Right forelimb (tissue), 1 donor: ENCODE results near the gene HYAL3.
"Not testable (repeated sequence)": the region's sequence is repeated elsewhere in the genome, so short reads cannot be mapped to it uniquely, and the experiment has no call there.

Source experiments
- DNase-seq: peaks from one replicate; pipeline ENCODE4 v3.0.0-alpha.2; 2018

Gene HYAL3

DNA sequence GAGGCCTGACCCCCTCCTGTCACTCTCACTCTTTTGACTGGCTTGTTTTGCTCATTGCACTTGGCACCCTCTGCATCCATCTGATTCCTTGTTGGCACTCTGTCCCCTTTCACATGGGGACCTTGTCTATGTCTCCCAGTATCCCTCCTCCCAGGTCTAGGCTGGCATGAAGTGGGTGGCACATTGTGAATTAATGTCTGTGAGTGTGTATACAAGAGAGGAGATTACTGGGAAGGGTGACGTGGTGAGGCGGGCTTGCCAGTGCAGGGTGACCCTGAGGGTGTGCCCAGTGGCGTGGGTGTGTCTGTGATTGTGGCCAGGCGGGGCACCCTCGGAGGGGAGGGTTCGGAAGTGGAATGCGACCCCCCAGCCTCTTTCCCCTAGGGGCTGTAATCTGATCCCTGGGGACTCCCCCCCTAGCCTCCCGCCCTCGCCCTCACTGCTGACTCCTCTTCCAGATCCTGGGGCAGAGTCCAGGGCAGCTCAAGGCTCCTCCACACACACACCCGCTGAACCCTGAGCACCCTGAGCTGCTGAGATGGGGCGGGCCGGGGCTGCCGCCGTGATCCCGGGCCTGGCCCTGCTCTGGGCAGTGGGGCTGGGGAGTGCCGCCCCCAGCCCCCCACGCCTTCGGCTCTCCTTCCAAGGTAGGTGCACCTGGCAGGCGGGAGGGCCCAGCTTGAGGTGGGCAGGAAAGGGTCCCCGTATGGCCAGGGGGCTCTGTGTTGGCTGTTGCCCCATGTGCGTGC is 30.3 kb downstream of the HYAL3 start, which contains the start of gene SEMA3B:
Gene SEMA3B (plus strand): TSS at position 445 of the 749 bp plus-strand sequence. CDS start 94 bp downstream, at position 539.
- peak; percentile 71 for DNase-seq

GRCh38 chr3:50268276-50268675 is 30.9 kb downstream of the HYAL3 start:
- no peak for DNase-seq

GRCh38 chr3:50267280-50267913 is 31.8 kb downstream of the HYAL3 start:
- DNase-seq, result peak; percentile 84

- DNase-seq, result no peak
Measured at GRCh38 chr3:50266836-50267235, 32.4 kb downstream of the HYAL3 start.

GRCh38 chr3:50266017-50266416 is 33.2 kb downstream of the HYAL3 start:
- no peak for DNase-seq

DNA sequence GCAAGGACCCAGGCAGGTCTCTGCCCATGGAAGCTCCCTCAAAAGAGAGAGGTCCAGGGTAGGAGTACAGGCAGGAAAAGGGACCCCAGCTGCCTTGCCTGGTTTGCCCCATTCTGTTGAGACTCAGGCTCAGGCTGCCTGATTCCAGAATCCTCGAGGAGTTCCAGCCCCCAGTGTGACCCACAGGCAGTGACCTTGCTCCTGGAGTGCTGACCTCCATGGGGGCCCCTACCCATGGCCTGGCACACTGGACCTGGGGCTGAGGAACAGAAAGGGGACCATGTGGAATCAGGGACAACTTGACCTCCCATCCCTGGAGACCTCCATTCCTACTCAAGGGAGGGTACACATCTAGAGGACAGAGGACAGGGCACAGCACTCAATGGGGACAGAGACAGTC is 33.6 kb downstream of the HYAL3 start:
- no peak for DNase-seq

GRCh38 chr3:50264964-50265485 is 34.2 kb downstream of the HYAL3 start:
- DNase-seq, result no peak

DNA sequence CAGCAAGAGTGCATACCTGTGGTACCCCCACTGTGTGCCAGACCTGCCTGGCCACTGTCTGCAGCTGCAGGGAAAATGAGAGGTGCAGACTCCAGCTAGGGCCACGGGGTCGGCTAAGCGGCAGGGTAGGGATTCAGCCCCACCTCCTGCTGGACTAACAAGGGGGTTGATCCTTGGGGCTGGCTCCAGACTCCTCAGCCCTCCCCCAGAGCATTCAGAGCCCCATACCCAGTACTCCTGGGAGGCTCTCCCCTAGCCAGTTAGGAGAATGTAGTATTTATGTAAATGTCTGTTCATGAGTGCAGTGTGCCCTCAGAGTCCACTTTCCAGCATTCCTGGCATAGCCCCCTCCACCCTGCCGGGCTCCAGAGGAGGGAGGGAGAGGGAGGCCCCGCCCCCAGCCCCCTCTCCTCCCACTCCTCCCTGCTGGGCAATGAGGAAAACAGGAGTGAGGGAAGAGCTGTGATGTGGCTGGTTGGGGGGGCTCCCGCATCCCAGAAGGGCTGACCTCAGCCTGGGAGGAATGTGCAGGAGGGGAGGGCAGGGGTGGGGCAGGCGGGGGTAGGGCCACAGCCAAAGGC is 34.7 kb downstream of the HYAL3 start:
- DNase-seq, result peak; percentile 93

- no peak for DNase-seq
Measured at GRCh38 chr3:50263478-50264382, 35.5 kb downstream of the HYAL3 start.

- no peak for DNase-seq
Measured at GRCh38 chr3:50262778-50263177, 36.4 kb downstream of the HYAL3 start.

DNA sequence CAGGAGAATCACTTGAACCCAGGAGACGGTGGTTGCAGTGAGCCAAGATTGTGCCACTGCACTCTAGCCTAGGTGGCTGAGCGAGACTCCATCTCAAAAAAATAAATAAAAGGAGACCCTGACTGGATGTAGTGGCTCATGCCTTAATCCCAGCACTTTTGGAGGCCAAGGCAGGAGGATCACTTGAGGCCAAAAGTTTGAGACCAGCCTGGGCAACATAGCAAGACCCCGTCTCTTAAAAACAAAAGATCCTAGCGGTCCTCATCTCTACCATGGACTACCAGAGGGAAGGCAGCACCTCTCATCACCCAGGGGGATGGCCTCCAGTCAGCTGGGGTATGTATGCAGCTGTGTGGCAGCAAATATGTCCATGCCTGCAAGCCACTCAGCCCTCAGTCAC is 37.0 kb downstream of the HYAL3 start:
- not testable (repeated sequence) for DNase-seq

DNA sequence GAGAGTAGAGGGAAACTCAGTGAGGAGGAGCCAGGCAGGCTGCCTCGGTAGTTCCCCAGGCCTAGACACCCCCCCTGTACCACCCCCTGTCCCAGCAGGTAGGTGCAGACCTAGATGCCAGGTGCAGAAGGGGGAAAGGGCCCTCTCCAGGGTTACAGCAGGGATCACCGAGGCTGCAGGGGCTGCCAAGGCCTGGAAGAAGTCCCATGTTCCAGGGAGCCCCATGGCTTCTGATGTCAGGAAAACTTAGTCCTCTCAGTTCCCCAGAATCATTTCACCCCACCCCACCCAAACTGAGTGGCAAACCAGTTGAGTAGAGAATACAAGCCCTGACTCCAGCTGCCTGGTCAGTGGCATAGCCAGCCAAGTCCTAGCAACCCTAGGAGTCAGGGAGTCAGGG is 37.7 kb downstream of the HYAL3 start:
- no peak for DNase-seq

DNA sequence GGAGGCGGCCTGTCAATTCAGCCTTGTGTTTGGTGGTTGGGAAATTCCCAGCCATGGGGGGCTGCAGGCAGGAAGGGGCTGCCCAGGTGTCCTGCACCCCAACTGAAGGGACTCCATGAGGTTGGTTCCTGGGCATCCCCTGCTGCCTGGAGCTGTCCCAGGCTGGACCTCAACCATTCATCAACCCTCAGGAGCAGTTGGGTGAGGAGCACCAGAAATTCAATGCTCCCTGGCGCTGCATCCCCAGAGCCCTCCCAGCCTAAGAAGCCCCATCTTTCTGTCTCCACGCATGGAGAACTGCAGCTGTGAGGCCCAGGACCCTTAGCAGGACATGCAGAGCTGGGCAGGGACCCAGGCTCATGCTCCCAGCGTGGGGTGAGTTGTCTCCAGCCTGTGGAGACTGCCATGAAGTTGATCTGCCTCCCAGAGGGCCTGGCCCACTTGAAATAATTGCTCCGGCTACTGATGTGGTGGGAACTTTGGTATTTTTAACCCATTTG is 38.2 kb downstream of the HYAL3 start:
- no peak for DNase-seq

DNA sequence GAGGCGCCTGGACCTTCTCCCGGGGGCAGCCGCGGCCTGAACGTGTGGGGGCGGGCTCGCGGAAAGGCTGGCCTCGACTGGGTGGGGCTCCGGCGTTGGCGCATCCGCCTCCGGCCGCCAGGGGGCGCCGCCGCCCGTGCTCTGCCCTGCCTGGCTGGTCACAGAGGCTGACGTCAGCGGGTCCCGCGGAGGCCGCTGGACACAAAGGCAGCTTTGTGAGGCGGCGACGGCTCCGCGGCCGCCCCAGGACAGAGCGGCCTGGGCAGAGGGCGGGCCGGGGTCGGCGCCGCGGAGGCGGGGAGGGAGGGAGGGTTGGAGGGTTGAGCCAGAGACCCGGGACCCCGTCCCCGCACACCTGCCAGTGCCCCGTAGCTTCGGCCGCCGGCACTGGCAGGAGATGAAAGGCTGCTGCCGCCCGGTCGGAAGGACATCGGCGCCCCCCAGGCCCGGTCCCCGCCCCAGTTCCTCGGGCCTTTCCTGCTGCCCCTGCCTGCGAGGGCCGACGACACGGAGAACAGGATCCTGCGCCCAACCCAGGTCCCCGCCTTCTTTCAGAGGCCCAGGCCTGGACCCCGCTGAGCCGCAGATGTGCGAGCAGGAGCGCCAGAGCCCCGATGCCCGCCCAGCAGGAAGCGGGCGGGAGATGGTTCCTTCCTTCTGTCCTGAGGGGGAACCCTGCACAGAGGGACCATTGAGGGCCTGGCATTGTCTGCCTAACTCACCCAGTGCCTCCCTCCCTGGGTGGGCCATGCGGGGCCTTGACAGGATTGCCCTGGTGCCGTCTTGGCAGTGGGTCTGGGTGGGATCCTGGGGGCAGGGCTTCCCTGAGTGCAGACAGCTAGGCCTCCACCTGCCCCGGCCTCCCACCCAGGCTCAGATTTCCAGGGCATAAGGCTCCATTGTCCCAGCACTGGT is 38.9 kb downstream of the HYAL3 start:
- DNase-seq, result peak; percentile 97

DNA sequence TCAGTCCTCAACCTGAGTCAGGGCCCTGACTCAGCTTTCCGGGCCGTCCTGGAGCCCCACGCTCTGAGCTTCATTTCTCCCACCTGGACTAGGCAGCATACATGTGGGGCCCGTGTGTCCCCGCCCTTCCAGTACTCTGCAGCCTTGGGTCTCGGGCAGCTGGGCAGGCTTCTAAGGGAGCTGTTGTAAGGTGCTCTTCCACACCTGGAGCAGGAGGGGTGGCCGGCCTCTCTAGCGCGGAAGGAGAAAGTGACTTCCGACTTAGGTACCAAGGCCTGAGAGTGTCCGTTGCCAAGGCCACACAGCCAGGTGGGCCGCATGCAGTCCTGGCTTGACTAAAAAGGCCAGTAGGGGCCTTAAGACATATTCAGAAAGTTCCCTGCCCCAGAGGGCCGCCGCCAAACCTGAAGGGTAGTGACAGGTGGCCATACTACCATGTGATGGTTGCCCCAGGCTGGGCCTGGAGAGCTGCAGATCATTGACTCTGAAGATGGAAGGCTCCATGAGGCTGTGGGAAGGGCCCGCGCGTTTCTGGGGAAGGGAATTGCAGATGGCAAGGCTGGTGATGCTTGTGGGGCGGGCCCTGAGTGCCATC is 39.7 kb downstream of the HYAL3 start:
- no peak for DNase-seq

DNA sequence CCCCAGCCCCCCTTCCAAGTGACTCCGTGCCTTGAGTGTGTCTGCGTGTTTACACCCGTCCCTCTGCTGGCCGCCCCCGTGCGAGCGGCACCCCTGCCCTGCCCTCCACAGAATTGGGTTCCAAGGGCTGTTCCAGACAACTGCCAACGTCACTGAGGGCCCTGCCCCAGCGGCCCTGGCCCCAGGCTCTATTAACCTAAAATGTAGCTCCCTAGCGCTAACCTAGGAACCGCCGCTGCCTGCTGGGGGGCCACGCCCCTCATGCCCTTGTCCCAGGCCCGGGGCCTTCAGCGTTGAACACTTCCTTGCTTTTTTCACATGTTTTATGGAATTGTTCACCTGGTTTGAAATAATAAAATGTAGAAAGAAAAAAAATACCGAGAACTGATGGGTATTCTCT is 40.2 kb downstream of the HYAL3 start:
- DNase-seq, result no peak

DNA sequence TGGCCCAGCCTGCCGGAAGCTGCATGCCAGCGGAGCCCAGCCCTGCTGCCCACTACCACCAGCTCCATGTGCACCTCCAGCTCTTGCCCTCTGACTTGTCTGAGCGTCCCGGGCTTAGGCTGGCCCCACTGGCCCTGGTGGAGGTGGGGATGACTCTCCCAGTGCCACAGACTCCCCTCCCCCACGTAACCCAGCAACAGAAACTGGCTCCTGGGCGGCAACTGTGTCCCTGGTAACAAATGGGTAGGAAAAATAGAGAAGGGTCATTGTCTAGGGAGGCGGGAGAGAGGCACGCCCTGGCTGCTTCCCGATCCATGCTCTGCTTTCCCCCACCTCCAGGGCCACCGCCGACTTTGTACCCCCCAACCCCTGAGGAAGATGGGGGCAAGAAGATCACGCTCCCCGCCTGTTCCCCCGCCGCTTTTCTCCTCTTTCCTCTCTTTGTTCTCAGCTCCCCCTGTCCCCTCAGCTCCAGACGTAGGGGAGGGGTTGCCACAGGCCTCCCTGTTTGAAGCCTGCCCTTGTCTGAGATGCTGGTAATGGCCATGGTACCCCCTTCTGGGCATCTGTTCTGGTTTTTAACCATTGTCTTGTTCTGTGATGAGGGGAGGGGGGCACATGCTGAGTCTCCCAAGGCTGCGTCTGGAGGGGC is 41.0 kb downstream of the HYAL3 start:
- DNase-seq, result no peak

GRCh38 chr3:50256978-50257890 is 42.0 kb downstream of the HYAL3 start:
- no peak for DNase-seq

DNA sequence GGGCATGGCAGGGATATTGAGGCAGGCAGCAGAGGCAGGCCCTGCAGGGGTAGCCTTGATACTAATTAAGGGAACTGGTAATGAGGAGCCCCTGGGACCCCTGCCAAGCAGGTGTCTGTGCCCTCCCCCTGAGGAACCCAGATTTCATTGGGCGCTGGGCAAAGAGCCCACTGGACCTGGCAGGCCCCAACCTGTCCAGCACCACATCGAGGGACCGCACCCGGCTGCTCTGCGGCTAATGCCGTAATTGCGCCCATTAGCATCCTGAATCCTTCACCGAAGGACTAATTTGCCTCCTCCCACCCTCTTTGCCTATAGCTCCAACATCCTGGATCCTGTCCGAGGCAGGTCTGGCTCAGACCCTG is 44.0 kb downstream of the HYAL3 start:
- no peak for DNase-seq
